ENCODE measurements around the gene CDS2. TPM values are rescaled to one million over a fixed set of nuclear protein-coding genes. Genes with fewer than 3 reads are reported as not detected.

CDS2 gene
- total and polyA plus RNA-seq, 10 of the 15 experiments (the other 5 are each of a cell fraction or from before 2014, with no cell fraction given) = 11.5 to 94.7 (median 23.1) TPM

GRCh38 chr20:5119435-5120184 lies 7.2 kb upstream of the CDS2 start, which contains the start of gene PCNA (continued):
- TF ChIP-seq E2F8 (IDR thresholded peaks at IDR 0.05; ENCODE audit: low read depth, partially characterized antibody) (peak; percentile 7), PBX3 (IDR thresholded peaks at IDR 0.05; ENCODE audit: insufficient replicate concordance, low read depth, low read length) (peak; percentile 35), E2F4 (IDR thresholded peaks at IDR 0.05; ENCODE audit: low read depth, low read length) (0 out of 2 replicates have a peak, but pooled peaks have one; percentile 59), TCF3 (IDR thresholded peaks at IDR 0.05; ENCODE audit: borderline replicate concordance, insufficient read depth, low read depth, low read length) (peak; percentile 70; the same call in 1 of the 2 replicates), POLR2AphosphoS2 (IDR thresholded peaks at IDR 0.05; ENCODE audit: low read depth, low read length) (peak; percentile 88), TCF12 (IDR thresholded peaks at IDR 0.05; ENCODE audit: low read depth, low read length) (peak; percentile 24; the same call in 1 of the 2 replicates), CHD1 (IDR thresholded peaks at IDR 0.05; ENCODE audit: low read depth, low read length) (0 out of 2 replicates have a peak, but pooled peaks have one; percentile 85), ZNF384 (IDR thresholded peaks at IDR 0.05; ENCODE audit: borderline replicate concordance, low read depth, low read length) (no peak), ZNF622 (IDR thresholded peaks at IDR 0.05) (no peak), ZNF687 (IDR thresholded peaks at IDR 0.05) (peak; percentile 74; the same call in 1 of the 2 replicates), POLR2A (IDR thresholded peaks at IDR 0.05; ENCODE audit: low read depth, low read length) (peak; percentile 98), CREM (IDR thresholded peaks at IDR 0.05; ENCODE audit: low read depth) (peak; percentile 89), SP1 (IDR thresholded peaks at IDR 0.05; ENCODE audit: low read depth, low read length) (peak; percentile 90), NFXL1 (IDR thresholded peaks at IDR 0.05; ENCODE audit: borderline replicate concordance) (no peak), CBX5 (IDR thresholded peaks at IDR 0.05; ENCODE audit: low read depth) (peak; percentile 17; the same call in 1 of the 2 replicates), PML (IDR thresholded peaks at IDR 0.05; ENCODE audit: low read length) (peak; percentile 98), SREBF1 (IDR thresholded peaks at IDR 0.05; ENCODE audit: low read length) (no peak), CREB1 (IDR thresholded peaks at IDR 0.05; ENCODE audit: low read depth) (peak; percentile 96), CTCF (IDR thresholded peaks at IDR 0.05 in 2 of 3, conservative IDR thresholded peaks at IDR 0.05 in 1 of 3; ENCODE audit: control insufficient read depth in 2 of 3, extremely low read depth in 1 of 3, insufficient read depth in 1 of 3, low read depth in 3 of 3, low read length in 3 of 3) (no peak)

All from GM12878 (cell line).